Measurements from ENCODE around the gene CNOT6L. TPM values are rescaled to one million over a fixed set of nuclear protein-coding genes. Genes with fewer than 3 reads are reported as not detected.
"Not testable (repeated sequence)": the region's sequence is repeated elsewhere in the genome, so short reads cannot be mapped to it uniquely, and the experiment has no call there.

CNOT6L gene
- total RNA-seq: 30.2 and 31.3 TPM in 2 replicates
- long read RNA-seq, partial matches to known transcripts: 3 of 7 reads
- long read RNA-seq, other reads (novel, unspliced or antisense): 4 of 7 reads

DNA sequence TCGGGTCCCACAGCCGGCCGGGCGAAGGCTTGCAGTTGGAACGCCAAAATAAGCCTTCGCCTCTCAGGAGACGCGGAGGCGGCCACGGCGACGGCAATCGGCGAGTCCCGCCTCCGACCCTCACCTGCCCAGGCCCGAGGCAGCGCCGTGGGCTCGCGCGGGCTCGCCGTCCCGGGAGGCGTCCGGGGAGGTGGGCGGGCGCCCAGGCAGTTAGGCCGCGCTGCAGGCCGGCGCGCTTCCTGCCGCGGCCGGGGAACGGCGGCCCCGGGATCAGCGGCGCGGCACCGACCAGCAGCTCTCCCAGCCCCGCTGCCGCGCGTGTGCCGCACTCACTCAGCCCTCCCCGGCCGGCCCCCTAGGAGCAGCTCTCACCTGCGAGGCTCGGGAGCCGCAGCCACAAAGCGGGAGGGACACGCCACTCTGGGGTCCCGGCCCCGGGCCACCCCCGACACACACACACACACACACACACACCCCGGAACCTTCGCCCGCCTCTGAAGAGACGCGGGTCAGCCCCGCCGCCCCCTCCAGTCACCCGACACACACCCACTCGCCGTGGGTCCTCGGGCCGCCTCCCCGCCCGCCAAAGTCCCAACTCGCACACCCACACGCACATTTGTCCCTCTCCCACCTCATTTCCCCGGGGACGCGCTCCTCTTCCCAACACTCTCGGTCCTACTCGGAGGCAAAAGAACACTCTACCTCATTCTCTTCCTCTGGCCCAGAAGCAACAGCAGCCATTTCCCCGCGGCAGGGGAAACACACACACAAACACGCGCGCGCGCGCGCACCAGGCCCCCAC is at the start of gene CNOT6L:
TSS of gene CNOT6L (minus strand) at position 767 of the 802 bp plus-strand sequence. CDS start at position 707, 60 bp downstream.
- no peaks in the 10 kb centered on the region for H3K9me3 Mint-ChIP-seq
- peak; percentile 43 for DNase-seq (ENCODE audit: low read depth, low spot score)
- peak within 1 kb of the TSS; percentile 99 for H3K4me3 Mint-ChIP-seq
- H3K27me3 Mint-ChIP-seq (ENCODE audit: low read depth): no peaks in the 10 kb centered on the region
- H3K4me1 Mint-ChIP-seq: peaks cover 25% of the 10 kb centered on the region
- TF ChIP-seq, protein P1, sequence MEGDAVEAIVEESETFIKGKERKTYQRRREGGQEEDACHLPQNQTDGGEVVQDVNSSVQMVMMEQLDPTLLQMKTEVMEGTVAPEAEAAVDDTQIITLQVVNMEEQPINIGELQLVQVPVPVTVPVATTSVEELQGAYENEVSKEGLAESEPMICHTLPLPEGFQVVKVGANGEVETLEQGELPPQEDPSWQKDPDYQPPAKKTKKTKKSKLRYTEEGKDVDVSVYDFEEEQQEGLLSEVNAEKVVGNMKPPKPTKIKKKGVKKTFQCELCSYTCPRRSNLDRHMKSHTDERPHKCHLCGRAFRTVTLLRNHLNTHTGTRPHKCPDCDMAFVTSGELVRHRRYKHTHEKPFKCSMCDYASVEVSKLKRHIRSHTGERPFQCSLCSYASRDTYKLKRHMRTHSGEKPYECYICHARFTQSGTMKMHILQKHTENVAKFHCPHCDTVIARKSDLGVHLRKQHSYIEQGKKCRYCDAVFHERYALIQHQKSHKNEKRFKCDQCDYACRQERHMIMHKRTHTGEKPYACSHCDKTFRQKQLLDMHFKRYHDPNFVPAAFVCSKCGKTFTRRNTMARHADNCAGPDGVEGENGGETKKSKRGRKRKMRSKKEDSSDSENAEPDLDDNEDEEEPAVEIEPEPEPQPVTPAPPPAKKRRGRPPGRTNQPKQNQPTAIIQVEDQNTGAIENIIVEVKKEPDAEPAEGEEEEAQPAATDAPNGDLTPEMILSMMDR (conservative IDR thresholded peaks at IDR 0.05): no peak
- H3K36me3 Mint-ChIP-seq (ENCODE audit: low read depth): no peaks in the 10 kb centered on the region
- H3K27ac Mint-ChIP-seq (ENCODE audit: unreplicated experiment): peak within 1 kb of the TSS; percentile 98

- Mint-ChIP-seq H3K4me3 (peak overlapping the region; percentile 33), H3K27me3 (ENCODE audit: low read depth) (no peaks in the 10 kb centered on the region), H3K4me1 (peaks cover 32% of the 10 kb centered on the region), H3K36me3 (ENCODE audit: low read depth) (peaks cover 6% of the 10 kb centered on the region), H3K27ac (ENCODE audit: unreplicated experiment) (no peak overlapping the region), H3K9me3 (no peaks in the 10 kb centered on the region)
- no peak for DNase-seq (ENCODE audit: low read depth, low spot score)
- TF ChIP-seq, protein P1 (conservative IDR thresholded peaks at IDR 0.05): no peak
Observed at GRCh38 chr4:77865259-77865658, 46.1 kb upstream of the CNOT6L start.

- H3K4me3 Mint-ChIP-seq: peak overlapping the region; percentile 97
Observed at GRCh38 chr4:77863341-77863740, 44.2 kb upstream of the CNOT6L start.

GRCh38 chr4:77862478-77863216 is 43.5 kb upstream of the CNOT6L start, which contains the start of gene MRPL1:
TSS of gene MRPL1 (plus strand) at chr4:77862830. CDS start at chr4:77862849, 19 bp downstream.
- peaks cover 6% of the 10 kb centered on the region for H3K36me3 Mint-ChIP-seq (ENCODE audit: low read depth)
- no peaks in the 10 kb centered on the region for H3K9me3 Mint-ChIP-seq
- DNase-seq (ENCODE audit: low read depth, low spot score): peak; percentile 73
- TF ChIP-seq, protein P1 (conservative IDR thresholded peaks at IDR 0.05): peak; percentile 31
- H3K27ac Mint-ChIP-seq (ENCODE audit: unreplicated experiment): peak within 1 kb of the TSS; percentile 97
- peak within 1 kb of the TSS; percentile 97 for H3K4me3 Mint-ChIP-seq
- no peaks in the 10 kb centered on the region for H3K27me3 Mint-ChIP-seq (ENCODE audit: low read depth)
- H3K4me1 Mint-ChIP-seq: peaks cover 32% of the 10 kb centered on the region

More at GRCh38 chr4:77863341-77863740, 44.2 kb upstream of the CNOT6L start:
- not testable (repeated sequence) for DNase-seq (ENCODE audit: low read depth, low spot score); H3K27me3 Mint-ChIP-seq (ENCODE audit: low read depth); H3K9me3 Mint-ChIP-seq; H3K36me3 Mint-ChIP-seq (ENCODE audit: low read depth)
- Mint-ChIP-seq H3K27ac (ENCODE audit: unreplicated experiment) (peak overlapping the region; percentile 61), H3K4me1 (peaks cover 32% of the 10 kb centered on the region)

DNA sequence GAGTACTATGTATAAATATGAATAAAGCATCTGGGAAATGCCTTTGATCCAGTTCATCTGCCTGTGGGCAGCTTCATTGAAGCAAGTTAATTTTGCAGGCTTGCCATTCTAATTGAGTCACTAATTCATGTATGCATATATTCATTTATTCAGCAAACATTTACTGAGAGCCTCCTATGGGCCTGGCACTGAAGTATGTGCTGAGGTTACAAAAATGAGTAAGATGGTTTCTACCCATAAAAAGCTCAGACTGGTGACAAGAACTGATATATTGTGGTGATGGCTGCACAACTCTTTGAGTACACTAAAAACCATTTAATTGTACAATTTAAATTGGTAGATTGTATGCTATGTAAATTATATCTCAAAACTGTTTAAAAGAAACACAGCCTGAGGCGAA is 42.3 kb upstream of the CNOT6L start:
- Mint-ChIP-seq H3K4me3 (peak overlapping the region; percentile 97), H3K27ac (ENCODE audit: unreplicated experiment) (peak overlapping the region; percentile 97), H3K9me3 (no peaks in the 10 kb centered on the region), H3K4me1 (peaks cover 32% of the 10 kb centered on the region), H3K27me3 (ENCODE audit: low read depth) (no peaks in the 10 kb centered on the region), H3K36me3 (ENCODE audit: low read depth) (peaks cover 6% of the 10 kb centered on the region)
- no peak for DNase-seq (ENCODE audit: low read depth, low spot score)
- TF ChIP-seq, protein P1 (conservative IDR thresholded peaks at IDR 0.05): no peak

Data from neural crest cell (in vitro differentiated cells).